HG02884 (cell line): ENCODE measurements around the gene ATAT1.
A peak's percentile ranks its signal among the peaks of the same experiment; 100 is the strongest.

Experiments
- ATAC-seq: cut with Tn5 transposase; IDR thresholded peaks from one replicate; pipeline ENCODE4 v1.9.1; 2021; ENCODE audit warnings: mild to moderate bottlenecking, moderate library complexity; ENCODE audit not compliant: unreplicated experiment

Gene ATAT1

DNA sequence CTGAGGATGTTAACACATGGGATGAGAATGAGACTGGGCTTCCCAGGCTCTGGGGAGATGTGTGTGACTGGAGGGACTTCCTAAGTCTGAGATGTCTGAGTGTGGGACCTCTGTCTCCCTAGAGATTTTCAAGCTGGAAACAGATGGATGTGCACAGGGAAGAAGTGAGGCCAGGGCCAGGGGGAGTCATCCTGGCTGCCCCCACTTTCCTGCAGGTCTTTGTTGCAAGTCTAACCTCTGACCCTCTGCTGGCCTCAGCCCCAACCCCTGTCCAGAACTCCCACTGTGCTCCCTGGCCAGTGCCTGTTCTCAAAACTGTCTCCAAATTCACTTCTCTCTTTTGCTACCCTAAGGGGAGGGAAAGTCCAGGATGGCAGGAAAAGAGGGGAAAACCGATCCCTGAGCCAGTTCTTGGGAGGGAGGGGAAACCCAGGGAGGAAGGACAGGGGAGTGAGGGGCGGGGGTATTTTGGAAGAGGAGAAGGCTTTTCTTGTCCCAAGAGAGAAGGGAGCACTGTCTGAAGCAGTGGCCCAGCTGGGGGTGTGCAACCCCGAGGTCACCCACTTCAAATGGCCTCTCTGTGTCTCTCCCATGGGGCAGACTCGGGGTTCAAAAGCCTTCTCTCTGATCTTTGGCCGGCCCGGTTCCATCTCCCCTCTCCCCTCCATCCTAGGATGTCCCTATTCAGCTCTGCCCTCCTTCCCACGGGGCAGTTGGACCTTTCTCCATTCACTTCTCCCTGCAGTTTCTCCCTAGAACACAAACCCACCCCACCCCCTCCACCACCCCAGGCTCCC, 56.7 kb downstream of the ATAT1 start:
- ATAC-seq, result no peak

DNA sequence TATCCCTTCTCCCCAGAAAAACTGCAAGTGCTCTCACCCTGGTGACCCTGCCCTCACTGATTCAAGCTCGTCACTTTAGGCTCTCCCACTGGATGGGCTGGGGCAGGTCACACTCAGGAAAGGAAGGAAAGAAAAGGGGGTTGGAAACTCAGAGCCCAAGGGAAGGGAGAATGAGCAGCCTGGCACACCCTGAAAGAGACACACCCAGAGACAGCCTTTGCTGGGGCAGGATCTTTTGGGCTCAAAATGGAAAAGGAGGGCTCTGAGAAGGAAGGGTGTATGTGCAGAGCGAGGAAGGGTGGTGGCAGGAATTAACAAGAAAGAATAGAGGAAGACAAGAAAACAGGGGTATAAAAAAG, 57.3 kb downstream of the ATAT1 start:
- no peak for ATAC-seq

DNA sequence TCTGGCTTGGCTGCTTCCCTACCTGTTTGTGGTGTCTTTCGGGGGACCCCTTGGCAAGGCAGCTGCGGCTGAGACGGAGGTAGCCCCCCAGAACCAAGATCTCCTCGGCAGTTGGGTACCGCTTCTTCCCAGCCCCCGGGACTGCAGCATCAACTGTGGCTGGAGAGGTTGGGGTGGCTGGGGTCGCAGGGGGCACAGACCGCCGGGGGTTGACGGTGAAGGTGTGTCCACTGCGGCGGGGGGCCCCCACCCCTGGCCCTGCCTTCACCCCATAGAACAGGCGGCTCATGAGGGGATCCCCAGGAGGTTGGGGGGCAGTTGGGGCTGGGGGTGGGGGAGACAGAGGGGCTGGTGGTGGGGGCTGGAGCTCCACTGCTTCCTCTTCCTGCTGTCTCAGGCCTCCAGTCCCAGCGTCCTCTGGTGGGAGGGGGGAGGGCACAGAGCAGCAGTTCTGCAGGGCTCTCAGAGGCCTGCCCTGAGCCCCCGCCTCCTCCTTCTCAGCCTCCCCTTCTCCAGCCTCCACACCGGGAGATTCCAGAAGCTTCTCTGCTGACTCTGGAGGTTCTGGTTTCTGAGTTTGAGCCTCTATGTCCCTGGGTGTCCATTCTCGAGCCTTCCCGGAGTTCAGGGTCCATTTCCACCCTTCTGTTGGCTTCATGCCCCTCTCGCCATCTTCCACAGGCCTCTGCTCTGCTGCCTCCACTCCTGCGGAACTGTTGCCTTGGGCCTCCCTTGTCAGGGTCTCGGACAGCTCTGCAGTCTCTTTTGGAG, 57.9 kb downstream of the ATAT1 start:
- no peak for ATAC-seq

DNA sequence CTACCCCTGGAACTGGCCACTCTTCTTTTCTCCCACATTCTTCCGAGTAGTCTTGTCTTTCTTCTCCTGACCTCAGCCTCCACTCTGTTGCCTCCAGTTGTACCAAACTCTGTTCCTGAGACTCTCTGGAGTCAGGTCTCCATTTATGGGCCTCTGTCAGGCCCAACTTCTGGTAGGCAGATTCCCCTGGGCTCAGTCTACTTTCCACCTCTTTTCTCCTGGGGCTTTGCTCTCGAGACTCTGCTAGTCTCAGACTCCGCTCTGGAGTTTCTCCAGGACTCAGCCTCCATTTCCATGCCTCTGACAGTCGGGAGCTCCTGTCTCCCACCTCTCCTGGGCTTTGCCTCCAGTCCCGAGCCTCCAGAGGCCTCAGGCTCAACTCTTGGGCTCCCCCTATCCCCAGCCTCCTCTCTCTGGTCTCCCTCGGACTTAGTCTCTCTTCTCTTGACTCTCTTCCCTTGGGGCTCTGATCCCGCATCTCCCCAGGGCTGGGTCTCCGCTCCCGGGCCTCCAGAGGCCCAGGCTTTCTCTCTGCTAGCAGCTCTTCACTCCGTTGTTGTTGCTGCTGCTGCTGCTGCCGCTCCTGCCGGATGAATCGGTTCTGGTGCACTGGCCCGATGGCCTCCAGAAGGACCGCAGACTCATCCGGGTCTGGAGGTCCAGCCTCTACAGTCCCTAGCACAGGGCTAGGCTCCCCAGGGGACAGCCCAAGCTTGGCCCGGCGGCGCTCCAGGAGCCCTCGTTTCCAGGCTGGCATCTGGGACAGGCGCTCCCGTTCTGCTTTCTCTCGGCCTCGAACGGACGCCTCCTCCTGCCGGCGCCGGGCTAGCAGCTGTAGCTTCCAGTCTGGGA, 58.7 kb downstream of the ATAT1 start:
- no peak for ATAC-seq

DNA sequence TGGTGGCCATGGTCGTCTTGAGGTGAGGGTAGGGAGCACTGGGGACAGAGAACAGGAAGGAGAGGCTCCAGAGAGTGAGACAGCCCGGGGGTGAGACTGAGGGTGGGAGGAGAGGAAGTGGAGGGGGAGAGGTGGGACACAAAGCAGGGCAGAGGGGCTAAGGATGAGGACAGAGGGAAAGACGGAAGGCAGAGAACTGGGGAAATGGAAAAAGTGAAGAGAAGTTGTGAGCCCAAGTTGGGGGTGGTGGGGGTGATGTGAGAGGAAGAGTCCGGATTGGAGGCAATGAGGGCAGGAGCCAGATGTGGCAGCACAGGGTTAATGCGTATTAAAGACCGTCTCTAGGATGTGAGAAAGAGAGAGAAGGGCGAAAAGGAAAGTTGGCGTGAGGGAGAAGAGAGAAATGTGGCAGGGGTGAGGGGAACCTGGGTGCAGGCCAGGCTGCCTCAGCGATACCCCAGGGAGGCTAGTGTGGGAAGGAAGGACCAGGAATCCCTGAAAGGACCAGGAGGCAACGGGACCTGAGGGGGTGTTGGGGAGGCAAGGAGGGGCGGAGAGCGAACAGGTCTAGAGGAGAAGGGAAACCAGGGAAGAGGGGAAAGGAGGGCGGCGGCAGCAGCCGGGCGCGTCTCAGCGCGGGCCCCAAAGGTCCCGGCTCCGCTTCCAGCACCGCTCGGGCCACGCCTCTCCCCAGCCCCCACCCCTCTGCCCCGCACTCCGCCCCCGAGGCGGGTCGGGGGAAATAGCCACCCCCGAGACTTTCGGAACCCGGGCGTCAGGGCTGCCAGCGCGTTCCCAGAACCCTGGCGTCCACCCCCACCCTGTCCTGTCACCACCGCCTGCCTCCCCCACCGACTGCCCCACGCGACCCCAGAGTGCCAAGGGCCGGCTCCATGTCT, 59.6 kb downstream of the ATAT1 start, which contains the start of gene PPP1R18:
Gene PPP1R18 (minus strand): TSS at position 637 of the 899 bp plus-strand sequence. CDS start 627 bp downstream, at position 10.
- ATAC-seq, result no peak

DNA sequence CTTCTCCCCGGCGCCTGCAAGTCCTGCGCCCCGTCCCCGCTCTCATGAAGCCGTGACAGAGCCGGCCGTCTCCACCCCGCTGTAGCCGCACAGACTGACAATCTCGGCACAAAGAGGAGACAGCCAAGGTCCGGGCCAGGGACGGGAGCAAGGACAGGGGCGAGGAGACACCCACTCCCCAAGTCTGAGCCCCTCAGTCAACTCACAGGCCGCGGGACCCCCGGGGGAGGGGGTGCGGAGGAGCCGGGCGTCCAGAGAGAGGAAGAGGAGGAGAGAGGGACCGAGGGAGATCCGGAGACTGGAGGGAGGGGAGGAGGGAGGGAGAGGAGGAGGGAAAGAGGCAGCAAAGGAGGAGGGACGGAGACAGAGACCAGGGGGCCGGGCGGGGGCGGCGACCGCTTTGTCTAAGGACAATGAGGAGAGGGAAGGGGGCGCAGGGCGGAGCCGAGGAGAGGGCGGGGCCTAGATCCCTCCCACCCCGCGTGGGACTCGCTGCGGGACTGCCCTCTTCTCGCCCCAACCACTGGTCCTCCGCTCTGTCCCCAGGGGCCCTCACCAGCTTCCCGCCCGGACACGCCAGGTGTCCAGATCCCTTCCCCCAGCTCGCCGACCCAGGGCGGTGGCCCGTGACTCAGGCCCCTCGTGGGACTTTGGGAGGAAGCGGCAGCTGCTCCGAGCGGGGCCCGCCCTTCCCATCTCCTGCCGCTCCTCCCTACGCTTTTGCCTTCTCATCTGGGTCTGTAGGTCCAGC, 60.4 kb downstream of the ATAT1 start:
- peak; percentile 35 for ATAC-seq

DNA sequence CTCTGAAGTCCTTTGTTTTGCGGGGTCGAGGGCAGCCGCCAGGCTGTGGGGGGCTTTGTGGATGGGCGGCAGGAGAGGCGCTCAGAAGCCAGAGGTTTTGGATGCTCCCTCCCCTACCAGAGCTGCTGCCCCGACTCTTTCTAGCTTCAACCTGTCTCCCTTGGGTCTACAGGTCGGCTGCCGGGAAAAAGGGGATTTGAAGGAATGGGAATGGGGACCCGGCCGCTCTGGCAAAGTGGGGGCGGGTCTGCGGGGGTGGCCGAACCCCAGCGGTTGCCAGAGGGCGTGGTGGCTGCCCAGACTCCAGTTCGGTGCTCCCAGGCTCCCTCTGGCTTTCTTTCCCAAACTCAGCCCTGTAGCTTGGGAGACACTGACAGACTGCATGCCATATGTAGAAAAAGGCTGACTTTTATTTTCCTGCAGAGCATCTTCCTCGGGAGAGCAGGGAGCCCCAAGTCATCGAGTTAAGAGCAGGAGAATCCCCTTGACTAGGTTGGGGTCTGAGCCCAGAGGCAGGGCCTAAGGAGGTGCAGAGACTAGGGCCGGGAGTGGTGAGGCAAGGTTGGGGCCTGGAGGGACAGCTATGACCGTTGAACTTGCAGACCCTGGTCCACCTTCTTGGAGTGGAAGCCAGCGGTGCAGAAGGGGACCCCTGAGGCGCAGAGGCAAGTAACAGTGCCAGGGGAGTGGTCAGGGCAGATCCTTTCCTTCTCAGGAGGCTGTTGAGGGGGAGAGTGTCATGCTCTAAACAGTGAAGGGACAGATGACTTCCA, 61.2 kb downstream of the ATAT1 start:
- ATAC-seq, result no peak

DNA sequence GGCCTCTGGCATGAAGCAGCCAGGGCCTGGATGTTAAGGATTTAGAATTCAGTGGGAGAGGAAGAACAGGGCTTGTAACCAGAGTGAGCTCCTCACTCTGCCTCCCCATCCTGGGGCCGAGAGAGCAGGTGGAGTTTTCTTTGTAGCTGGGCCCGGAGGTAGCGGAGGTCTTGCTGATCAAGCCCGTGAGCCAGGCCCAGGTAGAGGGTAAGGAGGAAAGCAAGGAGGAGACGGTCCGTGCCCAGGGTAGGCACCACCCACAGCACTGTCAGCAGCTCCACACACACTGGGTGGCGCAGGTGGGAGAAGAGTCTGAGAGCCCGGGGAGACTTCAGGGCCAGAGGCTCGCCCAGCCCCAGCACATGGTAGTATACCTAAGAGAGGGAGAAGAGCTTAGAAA, 61.9 kb downstream of the ATAT1 start:
- no peak for ATAC-seq

DNA sequence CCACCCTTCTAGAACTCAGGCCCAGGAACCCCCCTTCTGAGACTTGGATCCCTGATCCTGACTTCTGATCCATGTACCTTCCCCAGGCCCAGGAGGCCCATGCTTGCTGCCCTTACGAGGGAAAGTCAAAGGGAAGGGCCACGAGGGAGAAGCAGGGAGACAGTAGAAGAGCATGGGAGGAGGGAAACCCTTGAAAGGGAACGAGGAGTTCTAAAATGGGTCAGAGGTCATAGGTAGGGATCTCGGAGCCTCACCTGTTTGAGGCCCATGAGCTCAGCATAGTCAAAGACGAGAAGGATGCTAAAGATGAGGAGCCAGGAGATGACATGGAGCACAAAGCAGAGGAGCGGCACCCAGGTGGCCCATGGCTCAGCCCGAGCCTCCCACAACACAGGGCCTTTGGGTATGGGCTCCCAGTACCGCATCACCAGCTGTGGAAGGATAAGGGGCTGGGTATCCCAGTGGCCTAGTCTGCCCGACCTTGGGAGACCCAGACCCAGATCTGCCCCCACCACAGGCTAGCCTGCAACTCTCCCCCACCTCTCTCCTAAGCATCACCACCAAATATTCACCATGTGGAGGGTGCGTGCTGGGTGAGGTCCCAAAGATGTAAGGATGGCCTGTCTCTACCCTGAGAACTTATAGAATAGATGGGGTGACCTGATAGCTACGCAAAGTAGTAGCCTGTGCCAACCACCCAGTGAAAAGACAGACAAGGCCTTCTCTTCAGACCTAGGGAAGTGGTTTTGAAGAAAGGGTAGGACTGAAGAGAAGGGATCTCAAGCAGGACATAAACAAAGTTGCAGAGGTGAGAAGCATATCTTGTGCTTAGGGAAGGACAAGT, 62.6 kb downstream of the ATAT1 start:
- ATAC-seq, result no peak

DNA sequence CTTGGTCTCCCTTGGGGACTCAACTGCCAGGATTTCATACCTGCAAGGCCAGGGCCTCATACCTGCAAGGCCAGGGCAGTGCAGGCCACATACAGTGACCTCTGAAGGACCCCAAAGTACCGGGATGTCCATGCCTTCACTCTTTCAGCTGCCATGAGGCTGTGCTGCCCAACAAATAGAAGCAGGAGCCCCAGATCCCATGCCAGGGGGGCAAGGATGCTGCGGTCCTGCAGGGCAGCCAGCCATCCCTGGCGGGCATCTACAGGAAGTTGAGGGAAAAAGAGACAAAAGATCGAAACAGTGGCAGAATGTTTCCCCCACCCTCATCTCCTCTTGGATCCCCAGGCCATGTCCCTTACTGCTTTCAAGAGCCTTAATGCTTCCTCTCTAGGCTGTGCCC, 63.3 kb downstream of the ATAT1 start:
- no peak for ATAC-seq

DNA sequence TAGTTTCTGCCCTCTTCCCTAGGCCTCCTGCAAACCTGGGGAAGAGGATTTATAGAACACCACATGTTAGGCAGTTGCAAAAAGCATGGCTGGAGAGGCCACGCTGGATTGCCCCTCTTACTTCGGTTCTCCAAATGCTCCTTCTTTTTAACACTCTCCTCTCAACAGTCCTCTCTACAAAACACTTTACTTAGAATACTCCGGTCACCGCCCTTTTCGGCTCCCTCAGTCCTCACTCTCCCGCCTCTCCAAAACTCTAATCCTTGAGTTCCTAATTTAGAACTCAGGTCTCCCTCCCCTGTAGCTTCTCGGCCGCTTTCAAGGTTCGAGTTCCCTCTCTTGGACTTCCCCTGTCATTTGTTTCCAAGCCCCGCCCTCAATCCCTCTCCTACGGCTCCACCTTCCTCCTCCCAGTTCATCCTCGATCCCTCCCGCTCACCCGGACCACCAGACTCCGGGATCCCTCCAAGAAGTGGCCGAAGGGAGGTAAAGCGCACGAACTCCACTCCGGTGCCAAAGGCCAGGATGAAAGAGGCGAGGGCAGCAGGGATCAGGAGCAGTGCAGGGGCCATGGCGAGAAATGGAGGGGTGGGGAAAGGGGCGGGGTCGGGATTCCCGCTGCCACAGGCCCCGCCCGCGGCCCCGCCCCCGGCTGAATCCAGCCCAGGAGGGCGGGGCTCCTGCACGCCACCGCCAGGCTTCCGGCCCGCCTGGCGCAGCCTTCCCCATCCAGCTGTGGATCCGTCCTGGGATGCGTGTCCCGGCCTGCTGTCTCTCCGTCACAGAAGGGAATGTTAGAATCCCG, 63.9 kb downstream of the ATAT1 start, which contains the start of gene NRM:
Gene NRM (minus strand): TSS at position 582 of the 805 bp plus-strand sequence. CDS start 10 bp downstream, at position 572.
- no peak for ATAC-seq

DNA sequence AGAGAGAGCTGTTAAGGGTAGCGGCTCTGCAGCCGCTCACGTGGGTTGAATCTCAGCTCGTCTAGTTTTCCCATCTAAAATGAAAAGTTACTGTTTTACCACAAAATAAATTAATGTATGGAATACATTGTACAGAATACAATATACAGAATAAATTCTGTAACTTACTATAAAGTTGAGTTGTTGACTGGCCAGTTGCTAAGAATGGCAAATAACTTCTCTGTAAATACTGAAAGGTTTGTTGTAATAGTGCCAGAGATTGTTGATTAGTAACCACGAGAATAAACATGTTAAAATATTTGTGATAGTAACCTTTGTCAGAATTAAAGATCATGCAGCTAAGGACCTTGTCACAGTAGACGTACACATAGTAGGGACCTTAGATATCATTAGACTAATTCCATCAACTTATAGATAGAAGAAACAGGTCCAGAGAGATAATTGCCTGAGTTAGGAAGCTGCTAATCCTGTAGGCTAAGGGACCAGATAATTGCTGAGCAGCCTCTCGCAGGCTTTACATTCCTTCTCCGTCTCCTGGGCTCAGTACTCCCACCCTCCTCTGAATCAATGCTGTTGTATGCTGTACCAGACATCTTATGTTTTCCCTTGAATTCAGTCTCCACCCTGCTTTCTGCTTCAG, 64.7 kb downstream of the ATAT1 start:
- no peak for ATAC-seq
